ENCODE results near the gene UFD1. TPM values are rescaled to one million over a fixed set of nuclear protein-coding genes. Genes with fewer than 3 reads are reported as not detected.
A peak's percentile ranks its signal among the peaks of the same experiment; 100 is the strongest.

Gene UFD1
- total RNA-seq, 2 experiments from 2014 or later: 68.5 to 77.4 TPM

GRCh38 chr22:19454156-19454555, 24.8 kb downstream of the UFD1 start:
- no peak overlapping the region for H3K27ac ChIP-seq (ENCODE audit: low read depth in 1 of 2, low read length in 2 of 2)
- H3K36me3 Mint-ChIP-seq (ENCODE audit: low read depth): peaks cover 81% of the 10 kb centered on the region
- H3K27me3 ChIP-seq (ENCODE audit: control insufficient read depth in 1 of 2, insufficient read depth in 2 of 2, low read length in 2 of 2): no peaks in the 10 kb centered on the region
- ATAC-seq (ENCODE audit: poor library complexity) (no peak), DNase-seq (no peak)
- no peak overlapping the region for H3K4me3 ChIP-seq (ENCODE audit: low read length)
- H3K9me3 Mint-ChIP-seq: no peaks in the 10 kb centered on the region
- no peaks in the 10 kb centered on the region for H3K27me3 Mint-ChIP-seq
- H3K36me3 ChIP-seq (ENCODE audit: insufficient read depth, low read length): peaks cover 71% of the 10 kb centered on the region
- H3K4me1 ChIP-seq (ENCODE audit: insufficient read depth, low read length): peaks cover 4% of the 10 kb centered on the region
- ChIA-PET CTCF (no interaction called here), POLR2A (no interaction called here)
- peak overlapping the region; percentile 44 for H3K27ac Mint-ChIP-seq
- TF ChIP-seq, protein P1, sequence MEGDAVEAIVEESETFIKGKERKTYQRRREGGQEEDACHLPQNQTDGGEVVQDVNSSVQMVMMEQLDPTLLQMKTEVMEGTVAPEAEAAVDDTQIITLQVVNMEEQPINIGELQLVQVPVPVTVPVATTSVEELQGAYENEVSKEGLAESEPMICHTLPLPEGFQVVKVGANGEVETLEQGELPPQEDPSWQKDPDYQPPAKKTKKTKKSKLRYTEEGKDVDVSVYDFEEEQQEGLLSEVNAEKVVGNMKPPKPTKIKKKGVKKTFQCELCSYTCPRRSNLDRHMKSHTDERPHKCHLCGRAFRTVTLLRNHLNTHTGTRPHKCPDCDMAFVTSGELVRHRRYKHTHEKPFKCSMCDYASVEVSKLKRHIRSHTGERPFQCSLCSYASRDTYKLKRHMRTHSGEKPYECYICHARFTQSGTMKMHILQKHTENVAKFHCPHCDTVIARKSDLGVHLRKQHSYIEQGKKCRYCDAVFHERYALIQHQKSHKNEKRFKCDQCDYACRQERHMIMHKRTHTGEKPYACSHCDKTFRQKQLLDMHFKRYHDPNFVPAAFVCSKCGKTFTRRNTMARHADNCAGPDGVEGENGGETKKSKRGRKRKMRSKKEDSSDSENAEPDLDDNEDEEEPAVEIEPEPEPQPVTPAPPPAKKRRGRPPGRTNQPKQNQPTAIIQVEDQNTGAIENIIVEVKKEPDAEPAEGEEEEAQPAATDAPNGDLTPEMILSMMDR (IDR thresholded peaks at IDR 0.05): no peak
- H3K4me1 Mint-ChIP-seq (ENCODE audit: low read depth): peaks cover 4% of the 10 kb centered on the region
- intact Hi-C loops (cut with DNase I, micrococcal nuclease): no loop called here
- H3K4me3 Mint-ChIP-seq: no peak overlapping the region
- no peaks in the 10 kb centered on the region for H3K9me3 ChIP-seq (ENCODE audit: control insufficient read depth in 1 of 2, insufficient read depth in 1 of 2, low read length in 2 of 2)

DNA sequence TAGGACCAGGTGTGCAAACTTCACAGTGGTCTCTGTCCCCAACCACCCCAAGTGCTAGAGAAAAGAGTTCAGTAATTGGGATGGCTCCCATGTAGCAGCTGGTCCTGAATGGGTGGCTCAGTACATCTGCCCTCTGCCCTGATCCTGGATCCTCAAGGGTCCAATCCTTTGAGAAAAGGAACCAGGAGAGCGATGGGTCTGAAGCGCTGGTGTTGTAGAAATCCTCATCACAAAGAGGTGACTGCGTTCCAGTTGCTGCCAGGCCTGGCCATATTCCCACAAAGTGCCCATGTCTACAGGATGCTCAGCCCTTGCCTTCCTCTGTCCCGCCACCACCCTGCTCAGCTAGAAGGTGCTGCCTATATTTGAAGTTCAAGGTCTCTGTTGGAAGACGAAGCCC, 25.3 kb downstream of the UFD1 start:
- no peaks in the 10 kb centered on the region for H3K9me3 ChIP-seq (ENCODE audit: control insufficient read depth in 1 of 2, insufficient read depth in 1 of 2, low read length in 2 of 2)
- ATAC-seq (ENCODE audit: poor library complexity) (no peak), DNase-seq (no peak)
- Mint-ChIP-seq H3K9me3 (no peaks in the 10 kb centered on the region), H3K4me3 (no peak overlapping the region), H3K36me3 (ENCODE audit: low read depth) (peaks cover 81% of the 10 kb centered on the region), H3K4me1 (ENCODE audit: low read depth) (peaks cover 4% of the 10 kb centered on the region), H3K27ac (no peak overlapping the region), H3K27me3 (no peaks in the 10 kb centered on the region)
- intact Hi-C loops (cut with DNase I, micrococcal nuclease): no loop called here
- CTCF ChIA-PET: no interaction called here
- no peak overlapping the region for H3K27ac ChIP-seq (ENCODE audit: low read depth in 1 of 2, low read length in 2 of 2)
- H3K36me3 ChIP-seq (ENCODE audit: insufficient read depth, low read length): peaks cover 74% of the 10 kb centered on the region
- H3K27me3 ChIP-seq (ENCODE audit: control insufficient read depth in 1 of 2, insufficient read depth in 2 of 2, low read length in 2 of 2): no peaks in the 10 kb centered on the region
- POLR2A ChIA-PET: no interaction called here
- no peak overlapping the region for H3K4me3 ChIP-seq (ENCODE audit: low read length)
- TF ChIP-seq, protein P1 (IDR thresholded peaks at IDR 0.05): no peak
- peaks cover 9% of the 10 kb centered on the region for H3K4me1 ChIP-seq (ENCODE audit: insufficient read depth, low read length)

- Mint-ChIP-seq H3K36me3 (ENCODE audit: low read depth) (peaks cover 76% of the 10 kb centered on the region), H3K27ac (peak overlapping the region; percentile 17), H3K27me3 (no peaks in the 10 kb centered on the region), H3K4me1 (ENCODE audit: low read depth) (peaks cover 19% of the 10 kb centered on the region), H3K4me3 (no peak overlapping the region), H3K9me3 (no peaks in the 10 kb centered on the region)
- Histone ChIP-seq H3K27ac (ENCODE audit: low read depth in 1 of 2, low read length in 2 of 2) (no peak overlapping the region), H3K4me3 (ENCODE audit: low read length) (no peak overlapping the region), H3K4me1 (ENCODE audit: insufficient read depth, low read length) (peaks cover 23% of the 10 kb centered on the region), H3K36me3 (ENCODE audit: insufficient read depth, low read length) (peaks cover 60% of the 10 kb centered on the region), H3K9me3 (ENCODE audit: control insufficient read depth in 1 of 2, insufficient read depth in 1 of 2, low read length in 2 of 2) (no peaks in the 10 kb centered on the region), H3K27me3 (ENCODE audit: control insufficient read depth in 1 of 2, insufficient read depth in 2 of 2, low read length in 2 of 2) (no peaks in the 10 kb centered on the region)
- DNase-seq: no peak
- TF ChIP-seq, protein P1 (IDR thresholded peaks at IDR 0.05): no peak
- POLR2A ChIA-PET: no interaction called here
- CTCF ChIA-PET: interaction anchor here (0.6 to 0.7 kb wide), 2 partner anchors 19 to 30 kb away, joined by 3 read pairs; partner anchors contain the start of gene MRPL40
- no peak for ATAC-seq (ENCODE audit: poor library complexity)
- intact Hi-C loops (cut with DNase I, micrococcal nuclease): no loop called here
Measured at GRCh38 chr22:19451570-19451969, 27.4 kb downstream of the UFD1 start.

Data from CD4-positive, alpha-beta T cell (primary cell).